ENCODE data around the gene CCSER1. TPM values are rescaled to one million over a fixed set of nuclear protein-coding genes. Genes with fewer than 3 reads are reported as not detected.

CCSER1 gene
- total and polyA plus RNA-seq, 2 donors (not counting 1 experiment from before 2014, with no cell fraction given): 10.7 to 39.5 TPM

DNA sequence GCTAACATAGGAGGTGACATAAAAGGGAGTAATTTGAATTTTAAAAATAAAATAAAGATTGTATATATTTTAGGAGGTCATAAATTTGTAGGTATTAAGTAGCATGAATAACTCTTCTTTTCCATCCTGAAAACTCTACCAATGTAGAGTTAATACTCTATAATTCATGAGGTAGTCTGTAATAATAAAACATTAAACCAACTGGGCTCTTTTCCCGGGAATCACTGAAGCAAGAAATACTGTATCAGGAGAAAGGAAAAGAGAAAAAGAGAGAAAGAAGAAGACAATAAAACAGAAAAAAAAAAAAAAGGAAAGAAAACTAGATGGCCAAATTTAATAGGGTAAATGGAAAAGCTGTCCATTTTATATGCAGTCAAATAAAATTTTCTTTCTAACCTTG lies 984.4 kb downstream of the CCSER1 start:
- WGBS (ENCODE audit: insufficient coverage): no CpG with 5 or more reads among the region's 1 CpG
- H3K27me3 Mint-ChIP-seq: no peaks in the 10 kb centered on the region
- intact Hi-C loops (cut with micrococcal nuclease): no loop called here

DNA sequence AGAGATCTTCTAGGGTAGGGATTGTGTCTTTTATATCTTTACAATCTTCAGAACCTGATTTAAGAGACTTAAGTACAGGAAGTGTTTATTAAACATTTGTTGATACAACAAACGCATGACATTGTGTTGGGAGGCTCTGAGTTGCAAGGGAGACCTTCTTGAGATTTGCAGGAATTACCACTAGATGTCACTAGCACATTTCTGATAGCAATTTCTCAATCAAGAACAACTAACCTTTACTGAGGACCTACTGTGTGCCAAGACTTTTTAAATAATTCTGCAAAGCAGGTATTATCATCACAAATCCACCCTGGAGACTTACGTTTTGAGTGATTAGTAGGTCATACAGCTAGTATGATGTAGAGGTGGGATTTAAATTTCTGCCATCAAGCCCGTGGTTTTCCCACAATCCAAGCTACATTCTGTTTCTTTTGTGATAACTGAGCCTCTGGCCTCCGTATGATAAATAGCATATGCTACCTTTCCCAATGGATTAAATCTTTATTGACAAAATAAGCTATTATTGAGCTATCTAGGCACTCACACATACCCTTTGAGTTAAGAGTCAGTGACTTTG lies 986.0 kb downstream of the CCSER1 start:
- Mint-ChIP-seq H3K27me3 (no peaks in the 10 kb centered on the region), H3K4me1 (no peaks in the 10 kb centered on the region), H3K9me3 (ENCODE audit: insufficient read depth) (peaks cover 3% of the 10 kb centered on the region), H3K27ac (no peak overlapping the region), H3K4me3 (no peak overlapping the region)
- H2AFZ ChIP-seq (ENCODE audit: insufficient read depth, low read depth, low read length, poor library complexity, severe bottlenecking): no peak overlapping the region
- no peak overlapping the region for H3K4me3 ChIP-seq (ENCODE audit: control extremely low read depth in 1 of 5, extremely low read depth in 1 of 5, insufficient read depth in 1 of 5, low read depth in 2 of 5, low read length in 4 of 5)
- H4K20me1 ChIP-seq (ENCODE audit: control insufficient read depth, insufficient read depth, low read length, poor library complexity, severe bottlenecking): no peaks in the 10 kb centered on the region
- no CpG with 5 or more reads among the region's 4 CpGs for WGBS (ENCODE audit: insufficient coverage)
- H3K36me3 ChIP-seq (replicated peaks in 1 of 2; ENCODE audit: control extremely low read depth in 1 of 2, control insufficient read depth in 1 of 2, extremely low read depth in 1 of 2, insufficient read depth in 2 of 2, low read length in 1 of 2): no peaks in the 10 kb centered on the region
- no peak overlapping the region for H3K27ac ChIP-seq (ENCODE audit: low read length in 2 of 2)
- intact Hi-C loops (cut with micrococcal nuclease): no loop called here
- no peak overlapping the region for H3K4me2 ChIP-seq (replicated peaks; ENCODE audit: low read depth, low read length, poor library complexity, severe bottlenecking)
- no peaks in the 10 kb centered on the region for H3K79me2 ChIP-seq (ENCODE audit: control insufficient read depth, insufficient read depth, low read length)
- H3K27me3 ChIP-seq (replicated peaks in 1 of 4; ENCODE audit: control extremely low read depth in 1 of 4, control insufficient read depth in 3 of 4, insufficient read depth in 4 of 4, low read length in 3 of 4): no peaks in the 10 kb centered on the region
- H3K9ac ChIP-seq (ENCODE audit: low read length): no peak overlapping the region
- ATAC-seq (ENCODE audit: low read depth) (no peak), DNase-seq (no peak)
- H3K4me1 ChIP-seq (ENCODE audit: control insufficient read depth in 2 of 2, insufficient read depth in 2 of 2, low read length in 2 of 2): no peaks in the 10 kb centered on the region
- H3K9me3 ChIP-seq (ENCODE audit: control extremely low read depth in 1 of 3, control insufficient read depth in 2 of 3, insufficient read depth in 1 of 3, low read length in 2 of 3): no peaks in the 10 kb centered on the region
- ChIA-PET CTCF (no interaction called here), POLR2A (no interaction called here)
- TF ChIP-seq EZH2 (IDR thresholded peaks at IDR 0.05; ENCODE audit: borderline replicate concordance, insufficient read depth, low read depth, low read length, poor library complexity, severe bottlenecking): no peak
- TF ChIP-seq, protein P1, sequence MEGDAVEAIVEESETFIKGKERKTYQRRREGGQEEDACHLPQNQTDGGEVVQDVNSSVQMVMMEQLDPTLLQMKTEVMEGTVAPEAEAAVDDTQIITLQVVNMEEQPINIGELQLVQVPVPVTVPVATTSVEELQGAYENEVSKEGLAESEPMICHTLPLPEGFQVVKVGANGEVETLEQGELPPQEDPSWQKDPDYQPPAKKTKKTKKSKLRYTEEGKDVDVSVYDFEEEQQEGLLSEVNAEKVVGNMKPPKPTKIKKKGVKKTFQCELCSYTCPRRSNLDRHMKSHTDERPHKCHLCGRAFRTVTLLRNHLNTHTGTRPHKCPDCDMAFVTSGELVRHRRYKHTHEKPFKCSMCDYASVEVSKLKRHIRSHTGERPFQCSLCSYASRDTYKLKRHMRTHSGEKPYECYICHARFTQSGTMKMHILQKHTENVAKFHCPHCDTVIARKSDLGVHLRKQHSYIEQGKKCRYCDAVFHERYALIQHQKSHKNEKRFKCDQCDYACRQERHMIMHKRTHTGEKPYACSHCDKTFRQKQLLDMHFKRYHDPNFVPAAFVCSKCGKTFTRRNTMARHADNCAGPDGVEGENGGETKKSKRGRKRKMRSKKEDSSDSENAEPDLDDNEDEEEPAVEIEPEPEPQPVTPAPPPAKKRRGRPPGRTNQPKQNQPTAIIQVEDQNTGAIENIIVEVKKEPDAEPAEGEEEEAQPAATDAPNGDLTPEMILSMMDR (IDR thresholded peaks at IDR 0.05): no peak

More for the DNA sequence above, 984.4 kb downstream of the CCSER1 start:
- peaks cover 3% of the 10 kb centered on the region for H3K9me3 Mint-ChIP-seq (ENCODE audit: insufficient read depth)
- no peak overlapping the region for H3K4me3 Mint-ChIP-seq
- no peaks in the 10 kb centered on the region for H3K4me1 ChIP-seq (ENCODE audit: control insufficient read depth in 2 of 2, insufficient read depth in 2 of 2, low read length in 2 of 2)
- no peaks in the 10 kb centered on the region for H3K9me3 ChIP-seq (ENCODE audit: control extremely low read depth in 1 of 3, control insufficient read depth in 2 of 3, insufficient read depth in 1 of 3, low read length in 2 of 3)
- H3K4me1 Mint-ChIP-seq: no peaks in the 10 kb centered on the region
- no peaks in the 10 kb centered on the region for H3K36me3 ChIP-seq (replicated peaks in 1 of 2; ENCODE audit: control extremely low read depth in 1 of 2, control insufficient read depth in 1 of 2, extremely low read depth in 1 of 2, insufficient read depth in 2 of 2, low read length in 1 of 2)
- no peaks in the 10 kb centered on the region for H3K27me3 ChIP-seq (replicated peaks in 1 of 4; ENCODE audit: control extremely low read depth in 1 of 4, control insufficient read depth in 3 of 4, insufficient read depth in 4 of 4, low read length in 3 of 4)
- no peak overlapping the region for H3K9ac ChIP-seq (ENCODE audit: low read length)
- ATAC-seq (ENCODE audit: low read depth) (no peak), DNase-seq (no peak)
- no peaks in the 10 kb centered on the region for H3K79me2 ChIP-seq (ENCODE audit: control insufficient read depth, insufficient read depth, low read length)
- H3K4me2 ChIP-seq (replicated peaks; ENCODE audit: low read depth, low read length, poor library complexity, severe bottlenecking): no peak overlapping the region
- CTCF ChIA-PET: no interaction called here
- no peak for TF ChIP-seq EZH2 (IDR thresholded peaks at IDR 0.05; ENCODE audit: borderline replicate concordance, insufficient read depth, low read depth, low read length, poor library complexity, severe bottlenecking)
- TF ChIP-seq, protein P1 (IDR thresholded peaks at IDR 0.05): no peak
- H2AFZ ChIP-seq (ENCODE audit: insufficient read depth, low read depth, low read length, poor library complexity, severe bottlenecking): no peak overlapping the region
- POLR2A ChIA-PET: no interaction called here
- no peak overlapping the region for H3K4me3 ChIP-seq (ENCODE audit: control extremely low read depth in 1 of 5, extremely low read depth in 1 of 5, insufficient read depth in 1 of 5, low read depth in 2 of 5, low read length in 4 of 5)
- H4K20me1 ChIP-seq (ENCODE audit: control insufficient read depth, insufficient read depth, low read length, poor library complexity, severe bottlenecking): no peaks in the 10 kb centered on the region
- no peak overlapping the region for H3K27ac Mint-ChIP-seq
- no peak overlapping the region for H3K27ac ChIP-seq (ENCODE audit: low read length in 2 of 2)

Data from B cell (primary cell).